HUES64 (cell line): Measurements from ENCODE around the gene CLP1.
"Not testable (repeated sequence)": the region's sequence is repeated elsewhere in the genome, so short reads cannot be mapped to it uniquely, and the experiment has no call there.

Experiments
- H3K27ac ChIP-seq: 2 replicates; pipeline ENCODE4 v1.7.0; 2013; ENCODE audit warnings: low read depth, low read length, inconsistent platforms
- H3K27me3 ChIP-seq: 2 replicates; pipeline ENCODE4 v1.6.1; 2013; ENCODE audit warnings: mild to moderate bottlenecking, low read length; ENCODE audit not compliant: insufficient read depth
- H3K36me3 ChIP-seq: 2 replicates; pipeline ENCODE4 v1.6.1; 2013; ENCODE audit warnings: mild to moderate bottlenecking, low read length; ENCODE audit not compliant: insufficient read depth
- H3K4me1 ChIP-seq: 2 replicates; pipeline ENCODE4 v1.6.1; 2013; ENCODE audit warnings: mild to moderate bottlenecking, low read length, moderate library complexity; ENCODE audit not compliant: insufficient read depth
- H3K4me3 ChIP-seq: 2 replicates; pipeline ENCODE4 v1.5.1; 2013; ENCODE audit warnings: mild to moderate bottlenecking, low read length, moderate library complexity
- H3K9ac ChIP-seq: 2 replicates; pipeline ENCODE4 v1.6.1; 2013; ENCODE audit warnings: mild to moderate bottlenecking, low read depth, low read length
- H3K9me3 ChIP-seq: 2 replicates; pipeline ENCODE4 v1.6.1; 2013; ENCODE audit warnings: low read depth, low read length; ENCODE audit not compliant: insufficient read depth
- WGBS: fragments of 150-250, 120-280 bp; methylation state at CpG from one replicate; pipeline ENCODE4 v1.1.7; 2013; ENCODE audit warnings: missing lambda C conversion rate; 5-methylcytosine and 5-hydroxymethylcytosine counted together

The CLP1 gene

GRCh38 chr11:57700425-57700824, 42.9 kb downstream of the CLP1 start:
- Histone ChIP-seq H3K9me3 (no peaks in the 10 kb centered on the region), H3K27ac (no peak overlapping the region), H3K4me1 (no peaks in the 10 kb centered on the region), H3K4me3 (no peak overlapping the region), H3K9ac (no peak overlapping the region), H3K27me3 (no peaks in the 10 kb centered on the region), H3K36me3 (peaks cover 85% of the 10 kb centered on the region)
- 89% methylated on average over 3 of the region's 3 CpGs for WGBS

GRCh38 chr11:57703341-57703740, 45.8 kb downstream of the CLP1 start:
- no peaks in the 10 kb centered on the region for H3K9me3 ChIP-seq
- no peak overlapping the region for H3K27ac ChIP-seq
- H3K9ac ChIP-seq: no peak overlapping the region
- no peak overlapping the region for H3K4me3 ChIP-seq
- H3K4me1 ChIP-seq: no peaks in the 10 kb centered on the region
- H3K27me3 ChIP-seq: no peaks in the 10 kb centered on the region
- H3K36me3 ChIP-seq: peaks cover 75% of the 10 kb centered on the region
- 98% methylated on average over 4 of the region's 4 CpGs for WGBS

GRCh38 chr11:57704932-57705331, 47.4 kb downstream of the CLP1 start:
- H3K9ac ChIP-seq: no peak overlapping the region
- H3K27ac ChIP-seq: no peak overlapping the region
- peaks cover 65% of the 10 kb centered on the region for H3K36me3 ChIP-seq
- H3K27me3 ChIP-seq: no peaks in the 10 kb centered on the region
- no peak overlapping the region for H3K4me3 ChIP-seq
- no peaks in the 10 kb centered on the region for H3K9me3 ChIP-seq
- WGBS: 97% methylated on average over 4 of the region's 6 CpGs
- no peaks in the 10 kb centered on the region for H3K4me1 ChIP-seq

GRCh38 chr11:57705432-57705831, 47.9 kb downstream of the CLP1 start:
- not testable (repeated sequence) for H3K27me3 ChIP-seq, H3K4me3 ChIP-seq, H3K4me1 ChIP-seq, H3K9me3 ChIP-seq, H3K9ac ChIP-seq, H3K27ac ChIP-seq
- WGBS: 95% methylated on average over 7 of the region's 8 CpGs
- H3K36me3 ChIP-seq: peaks cover 60% of the 10 kb centered on the region

GRCh38 chr11:57709802-57710367, 52.3 kb downstream of the CLP1 start:
- Histone ChIP-seq H3K27ac (no peak overlapping the region), H3K27me3 (no peaks in the 10 kb centered on the region), H3K4me1 (peaks cover 3% of the 10 kb centered on the region; the same call in 1 of the 2 replicates), H3K9ac (no peak overlapping the region), H3K4me3 (no peak overlapping the region), H3K36me3 (peaks cover 23% of the 10 kb centered on the region), H3K9me3 (no peaks in the 10 kb centered on the region)
- 97% methylated on average over 5 of the region's 5 CpGs for whole genome bisulfite sequencing
